ENCODE data around the gene WDR1.

Gene WDR1

GRCh38 chr4:10034612-10035104 is 81.9 kb downstream of the WDR1 start:
- no peak for DNase-seq

GRCh38 chr4:10034136-10034535 is 82.5 kb downstream of the WDR1 start:
- no peak for DNase-seq

GRCh38 chr4:10033191-10033881 is 83.3 kb downstream of the WDR1 start:
- DNase-seq: no peak

- DNase-seq: no peak
Observed at GRCh38 chr4:10032625-10033024, 84.0 kb downstream of the WDR1 start.

- no peak for DNase-seq
Observed at GRCh38 chr4:10031668-10032590, 84.7 kb downstream of the WDR1 start.

- DNase-seq: no peak
Observed at GRCh38 chr4:10030972-10031667, 85.5 kb downstream of the WDR1 start.

GRCh38 chr4:10029403-10029802 is 87.2 kb downstream of the WDR1 start:
- DNase-seq: no peak

- no peak for DNase-seq
Observed at GRCh38 chr4:10028910-10029309, 87.7 kb downstream of the WDR1 start.

GRCh38 chr4:10026485-10026884 is 90.1 kb downstream of the WDR1 start:
- no peak for DNase-seq

- no peak for DNase-seq
Observed at GRCh38 chr4:10025230-10025806, 91.3 kb downstream of the WDR1 start.
